Subcutaneous adipose tissue (tissue), 4 donors: ENCODE data around the gene G3BP2. TPM values are rescaled to one million over a fixed set of nuclear protein-coding genes. Genes with fewer than 3 reads are reported as not detected.

ENCODE experiments used
- CTCF ChIP-seq: fragments of 450-650 bp; IDR thresholded peaks from one replicate; pipeline ENCODE4 v1.5.1; 2016; ENCODE audit warnings: low read depth, mild to moderate bottlenecking, control low read depth, antibody characterized with exemption, moderate library complexity
- total RNA-seq, 4 donors: library from RNA; depleted of rRNA; stranded (reverse); fragments of >200 nt; gene quantifications; one replicate each; pipeline ENCODE4 v1.1.0, GENCODE V29; 2016

G3BP2 gene
- total RNA-seq, 4 donors from 2014 or later, result 52.9 to 88.4 (median 68.8) TPM

GRCh38 chr4:75644095-75644494 is 29.1 kb downstream of the G3BP2 start:
- no peak for TF ChIP-seq CTCF

- no peak for TF ChIP-seq CTCF
Observed at GRCh38 chr4:75643651-75644050, 29.6 kb downstream of the G3BP2 start.

GRCh38 chr4:75639124-75639695 is 34.0 kb downstream of the G3BP2 start:
- TF ChIP-seq CTCF, result no peak

GRCh38 chr4:75637827-75638226 is 35.4 kb downstream of the G3BP2 start:
- TF ChIP-seq CTCF, result no peak

- TF ChIP-seq CTCF, result no peak
Observed at GRCh38 chr4:75637176-75637575, 36.0 kb downstream of the G3BP2 start.

- TF ChIP-seq CTCF, result no peak
Observed at GRCh38 chr4:75634951-75635350, 38.3 kb downstream of the G3BP2 start.

GRCh38 chr4:75634281-75634680 is 38.9 kb downstream of the G3BP2 start:
- no peak for TF ChIP-seq CTCF
